Peyer's patch (tissue), 4 donors: Measurements from ENCODE around the gene KLF5. TPM values are rescaled to one million over a fixed set of nuclear protein-coding genes. Genes with fewer than 3 reads are reported as not detected.

Experiments used
- DNase-seq, 3 donors: peaks; one replicate each; pipeline ENCODE4 v3.0.0-alpha.2; 2017 to 2019
- H3K27ac ChIP-seq, 4 donors: fragments of 200-600 bp; sonication (generic); one replicate each; pipeline ENCODE4 v1.5.1; 2016 to 2019
- H3K27me3 ChIP-seq, 2 donors: fragments of 200-600 bp; sonication (generic); one replicate each; pipeline ENCODE4 v1.5.1; 2019
- H3K36me3 ChIP-seq, 3 donors: fragments of 200-600 bp; sonication (generic); one replicate each; pipeline ENCODE4 v1.5.1; 2016 to 2019
- H3K4me1 ChIP-seq, 4 donors: fragments of 200-600 bp; sonication (generic); one replicate each; pipeline ENCODE4 v1.5.1; 2016 to 2019
- H3K4me3 ChIP-seq, 4 donors: fragments of 200-600 bp; sonication (generic); 1 replicate in 3 of 4; 2 replicates in 1 of 4; pipeline ENCODE4 v1.5.1; 2016 to 2019; ENCODE audit warnings: mild to moderate bottlenecking in 1 of 4
- H3K9me3 ChIP-seq, 4 donors: fragments of 200-600 bp; sonication (generic); one replicate each; pipeline ENCODE4 v1.5.1; 2016 to 2019; ENCODE audit warnings: mild to moderate bottlenecking in 1 of 4
- POLR2A ChIP-seq, 2 donors: fragments of 450-650 bp; IDR thresholded peaks; one replicate each; pipeline ENCODE4 v1.5.1; 2017; ENCODE audit warnings: antibody characterized with exemption in 2 of 2, mild to moderate bottlenecking in 2 of 2, moderate library complexity in 2 of 2
- total RNA-seq, 4 donors: library from RNA; depleted of rRNA; stranded (reverse); fragments of >200 nt; gene quantifications; one replicate each; pipeline ENCODE4 v1.1.0, GENCODE V29; 2016
- TF ChIP-seq, protein P1 (sequence below), 6 experiments: fragments of 450-650 bp in 4 of 6; fragments of 200-600 bp in 2 of 6; sonication (generic) in 1 of 6; IDR thresholded peaks; one replicate each; pipeline ENCODE4 v1.5.1; 2017 to 2019; ENCODE audit warnings: antibody characterized with exemption in 6 of 6, mild to moderate bottlenecking in 3 of 6, moderate library complexity in 1 of 6

The KLF5 gene
- total RNA-seq, 4 donors from 2014 or later = 70.1 to 250 (median 209) TPM

DNA sequence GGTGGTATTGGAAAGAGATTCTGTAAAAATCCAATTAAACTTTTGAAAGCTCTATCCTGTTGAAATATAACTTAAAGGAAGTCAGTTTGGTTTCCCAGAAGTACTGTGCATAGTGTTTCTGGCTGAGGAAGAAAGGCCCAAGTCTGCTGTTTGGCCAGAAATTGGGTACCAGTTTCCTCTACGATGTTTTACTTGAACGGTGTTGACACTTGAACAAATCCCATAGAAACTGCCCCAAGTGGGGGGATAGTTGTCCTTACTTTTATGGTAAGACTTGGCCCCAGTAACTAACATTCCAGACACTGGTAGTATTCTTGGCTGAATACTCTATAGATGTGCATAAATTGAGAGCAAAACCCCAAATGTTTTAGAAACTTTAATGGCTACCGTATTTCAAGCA is 14.2 kb downstream of the KLF5 start:
- Histone ChIP-seq H3K4me3 (peak overlapping the region in 2 of 4 donors; percentile 29 to 35), H3K4me1 (peaks cover 0 to 10% (median 0%) of the 10 kb centered on the region in 4 donors), H3K27ac (peak overlapping the region in 2 of 4 donors; percentile 25 to 77), H3K27me3 (no peaks in the 10 kb centered on the region), H3K9me3 (no peaks in the 10 kb centered on the region), H3K36me3 (peaks cover 0 to 11% (median 0%) of the 10 kb centered on the region in 3 donors)
- DNase-seq = no peak
- TF ChIP-seq, protein P1, sequence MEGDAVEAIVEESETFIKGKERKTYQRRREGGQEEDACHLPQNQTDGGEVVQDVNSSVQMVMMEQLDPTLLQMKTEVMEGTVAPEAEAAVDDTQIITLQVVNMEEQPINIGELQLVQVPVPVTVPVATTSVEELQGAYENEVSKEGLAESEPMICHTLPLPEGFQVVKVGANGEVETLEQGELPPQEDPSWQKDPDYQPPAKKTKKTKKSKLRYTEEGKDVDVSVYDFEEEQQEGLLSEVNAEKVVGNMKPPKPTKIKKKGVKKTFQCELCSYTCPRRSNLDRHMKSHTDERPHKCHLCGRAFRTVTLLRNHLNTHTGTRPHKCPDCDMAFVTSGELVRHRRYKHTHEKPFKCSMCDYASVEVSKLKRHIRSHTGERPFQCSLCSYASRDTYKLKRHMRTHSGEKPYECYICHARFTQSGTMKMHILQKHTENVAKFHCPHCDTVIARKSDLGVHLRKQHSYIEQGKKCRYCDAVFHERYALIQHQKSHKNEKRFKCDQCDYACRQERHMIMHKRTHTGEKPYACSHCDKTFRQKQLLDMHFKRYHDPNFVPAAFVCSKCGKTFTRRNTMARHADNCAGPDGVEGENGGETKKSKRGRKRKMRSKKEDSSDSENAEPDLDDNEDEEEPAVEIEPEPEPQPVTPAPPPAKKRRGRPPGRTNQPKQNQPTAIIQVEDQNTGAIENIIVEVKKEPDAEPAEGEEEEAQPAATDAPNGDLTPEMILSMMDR (IDR thresholded peaks at IDR 0.05) = no peak
- TF ChIP-seq POLR2A (IDR thresholded peaks at IDR 0.05) = no peak

- peaks cover 0 to 10% (median 0%) of the 10 kb centered on the region in 4 donors for H3K4me1 ChIP-seq
- peak overlapping the region in 2 of 4 donors; percentile 38 to 49 for H3K27ac ChIP-seq
- no peaks in the 10 kb centered on the region for H3K27me3 ChIP-seq
- no peak for DNase-seq
- peaks cover 0 to 11% (median 0%) of the 10 kb centered on the region in 3 donors for H3K36me3 ChIP-seq
- no peak overlapping the region for H3K4me3 ChIP-seq
- no peak for TF ChIP-seq POLR2A (IDR thresholded peaks at IDR 0.05)
- TF ChIP-seq, protein P1 (IDR thresholded peaks at IDR 0.05) = no peak
- H3K9me3 ChIP-seq = no peaks in the 10 kb centered on the region
These were observed 15.2 kb downstream of the KLF5 start for GRCh38 chr13:73074014-73074413.

DNA sequence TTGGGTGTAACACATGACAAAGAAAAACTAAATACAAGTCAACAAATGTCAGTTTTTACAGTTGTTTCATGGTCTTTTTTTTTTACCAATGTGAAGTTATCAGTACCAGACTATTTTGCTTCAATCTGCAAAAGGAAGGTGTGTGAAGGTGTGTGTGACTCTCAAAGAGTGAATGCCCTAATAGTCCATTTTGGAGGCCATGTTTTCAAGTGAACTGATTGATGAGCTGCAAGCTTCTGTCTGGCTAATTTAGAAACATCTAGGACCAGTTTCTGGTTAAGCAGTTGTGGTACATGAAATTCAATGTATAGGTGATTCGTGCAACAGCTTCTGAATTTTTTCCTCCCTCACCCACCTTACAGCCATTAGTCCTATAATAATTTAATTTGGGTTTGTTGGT is 16.1 kb downstream of the KLF5 start:
- peaks cover 0 to 11% (median 0%) of the 10 kb centered on the region in 3 donors for H3K36me3 ChIP-seq
- no peak for TF ChIP-seq POLR2A (IDR thresholded peaks at IDR 0.05)
- TF ChIP-seq, protein P1 (IDR thresholded peaks at IDR 0.05) = no peak
- no peaks in the 10 kb centered on the region for H3K9me3 ChIP-seq
- H3K4me1 ChIP-seq = peaks cover 0 to 10% (median 0%) of the 10 kb centered on the region in 4 donors
- H3K4me3 ChIP-seq = no peak overlapping the region
- DNase-seq = no peak
- no peaks in the 10 kb centered on the region for H3K27me3 ChIP-seq
- H3K27ac ChIP-seq = peak overlapping the region in 1 of 4 donors; percentile 41

DNA sequence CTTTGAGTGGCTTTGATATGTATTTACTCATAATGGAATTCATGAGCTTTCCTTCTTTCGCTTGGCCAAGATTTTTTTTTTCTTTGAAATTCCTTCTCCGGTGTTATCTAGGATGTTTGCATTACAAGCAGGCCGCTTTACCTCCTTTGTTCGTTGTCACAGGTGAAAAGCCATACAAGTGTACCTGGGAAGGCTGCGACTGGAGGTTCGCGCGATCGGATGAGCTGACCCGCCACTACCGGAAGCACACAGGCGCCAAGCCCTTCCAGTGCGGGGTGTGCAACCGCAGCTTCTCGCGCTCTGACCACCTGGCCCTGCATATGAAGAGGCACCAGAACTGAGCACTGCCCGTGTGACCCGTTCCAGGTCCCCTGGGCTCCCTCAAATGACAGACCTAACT is 16.7 kb downstream of the KLF5 start:
- H3K9me3 ChIP-seq = no peaks in the 10 kb centered on the region
- TF ChIP-seq, protein P1 (IDR thresholded peaks at IDR 0.05) = no peak
- no peak for TF ChIP-seq POLR2A (IDR thresholded peaks at IDR 0.05)
- H3K4me1 ChIP-seq = peaks cover 0 to 10% (median 0%) of the 10 kb centered on the region in 4 donors
- H3K4me3 ChIP-seq = no peak overlapping the region
- no peak for DNase-seq
- H3K27ac ChIP-seq = peak overlapping the region in 2 of 4 donors; percentile 1 to 41
- H3K27me3 ChIP-seq = no peaks in the 10 kb centered on the region
- H3K36me3 ChIP-seq = peaks cover 0 to 8% (median 0%) of the 10 kb centered on the region in 3 donors

GRCh38 chr13:73075954-73076353 is 17.1 kb downstream of the KLF5 start:
- peak overlapping the region in 1 of 4 donors; percentile 1 for H3K27ac ChIP-seq
- TF ChIP-seq, protein P1 (IDR thresholded peaks at IDR 0.05) = no peak
- no peak for TF ChIP-seq POLR2A (IDR thresholded peaks at IDR 0.05)
- no peaks in the 10 kb centered on the region for H3K9me3 ChIP-seq
- peaks cover 0 to 6% (median 0%) of the 10 kb centered on the region in 3 donors for H3K36me3 ChIP-seq
- H3K4me1 ChIP-seq = peaks cover 0 to 10% (median 0%) of the 10 kb centered on the region in 4 donors
- H3K4me3 ChIP-seq = no peak overlapping the region
- no peaks in the 10 kb centered on the region for H3K27me3 ChIP-seq
- DNase-seq = no peak
